ENCODE results near the gene PSORS1C2.

DNA sequence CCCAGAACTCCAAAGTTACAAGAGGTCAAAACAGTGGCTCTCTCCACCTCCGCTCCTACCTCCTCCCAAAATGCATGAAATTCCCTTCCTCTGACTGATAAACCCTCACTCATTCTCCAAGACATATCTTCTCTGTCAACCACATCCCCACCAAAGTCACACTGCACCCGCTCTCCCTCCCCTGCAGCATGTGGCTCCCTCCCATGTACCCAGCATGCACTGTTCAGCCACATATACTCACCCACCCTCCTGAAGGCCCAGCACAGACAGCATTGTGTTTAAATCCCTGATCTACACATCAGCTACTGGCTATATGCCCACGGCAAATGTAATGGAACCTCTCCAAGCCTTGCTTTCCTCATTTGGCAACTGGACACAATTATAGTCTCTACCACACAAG is 37.1 kb upstream of the PSORS1C2 start:
- TF ChIP-seq CREB1 (CRISPR knock-in tag; IDR thresholded peaks at IDR 0.05) (no peak), NFE2L1 (CRISPR knock-in tag; IDR thresholded peaks at IDR 0.05) (no peak)
- TF ChIP-seq, protein P1, sequence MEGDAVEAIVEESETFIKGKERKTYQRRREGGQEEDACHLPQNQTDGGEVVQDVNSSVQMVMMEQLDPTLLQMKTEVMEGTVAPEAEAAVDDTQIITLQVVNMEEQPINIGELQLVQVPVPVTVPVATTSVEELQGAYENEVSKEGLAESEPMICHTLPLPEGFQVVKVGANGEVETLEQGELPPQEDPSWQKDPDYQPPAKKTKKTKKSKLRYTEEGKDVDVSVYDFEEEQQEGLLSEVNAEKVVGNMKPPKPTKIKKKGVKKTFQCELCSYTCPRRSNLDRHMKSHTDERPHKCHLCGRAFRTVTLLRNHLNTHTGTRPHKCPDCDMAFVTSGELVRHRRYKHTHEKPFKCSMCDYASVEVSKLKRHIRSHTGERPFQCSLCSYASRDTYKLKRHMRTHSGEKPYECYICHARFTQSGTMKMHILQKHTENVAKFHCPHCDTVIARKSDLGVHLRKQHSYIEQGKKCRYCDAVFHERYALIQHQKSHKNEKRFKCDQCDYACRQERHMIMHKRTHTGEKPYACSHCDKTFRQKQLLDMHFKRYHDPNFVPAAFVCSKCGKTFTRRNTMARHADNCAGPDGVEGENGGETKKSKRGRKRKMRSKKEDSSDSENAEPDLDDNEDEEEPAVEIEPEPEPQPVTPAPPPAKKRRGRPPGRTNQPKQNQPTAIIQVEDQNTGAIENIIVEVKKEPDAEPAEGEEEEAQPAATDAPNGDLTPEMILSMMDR (IDR thresholded peaks at IDR 0.05) = no peak
- TF ChIP-seq, protein P2, sequence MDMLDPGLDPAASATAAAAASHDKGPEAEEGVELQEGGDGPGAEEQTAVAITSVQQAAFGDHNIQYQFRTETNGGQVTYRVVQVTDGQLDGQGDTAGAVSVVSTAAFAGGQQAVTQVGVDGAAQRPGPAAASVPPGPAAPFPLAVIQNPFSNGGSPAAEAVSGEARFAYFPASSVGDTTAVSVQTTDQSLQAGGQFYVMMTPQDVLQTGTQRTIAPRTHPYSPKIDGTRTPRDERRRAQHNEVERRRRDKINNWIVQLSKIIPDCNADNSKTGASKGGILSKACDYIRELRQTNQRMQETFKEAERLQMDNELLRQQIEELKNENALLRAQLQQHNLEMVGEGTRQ (CRISPR knock-in tag; IDR thresholded peaks at IDR 0.05) = no peak

All from WTC11 (cell line).